HG02938 (cell line): ENCODE data around the gene PROX1.

Experiments
- ATAC-seq: cut with Tn5 transposase; IDR thresholded peaks from one replicate; pipeline ENCODE4 v1.9.1; 2021; ENCODE audit warnings: mild to moderate bottlenecking, moderate library complexity; ENCODE audit not compliant: unreplicated experiment

The PROX1 gene

GRCh38 chr1:213979751-213980586, 7.8 kb upstream of the PROX1 start:
- no peak for ATAC-seq

GRCh38 chr1:213980906-213981305, 6.9 kb upstream of the PROX1 start:
- no peak for ATAC-seq

- ATAC-seq, result no peak
Measured at GRCh38 chr1:213982289-213982671, 5.5 kb upstream of the PROX1 start.

GRCh38 chr1:213982672-213983492, 4.9 kb upstream of the PROX1 start:
- ATAC-seq, result no peak

- no peak for ATAC-seq
Measured at GRCh38 chr1:213983493-213984386, 4.0 kb upstream of the PROX1 start.

GRCh38 chr1:213984387-213985208, 3.2 kb upstream of the PROX1 start:
- ATAC-seq, result no peak

- no peak for ATAC-seq
Measured at GRCh38 chr1:213985209-213986019, 2.4 kb upstream of the PROX1 start.

- ATAC-seq, result no peak
Measured at GRCh38 chr1:213986020-213986924, 1.5 kb upstream of the PROX1 start.

- ATAC-seq, result no peak
Measured at GRCh38 chr1:213986925-213987250, 885 bp upstream of the PROX1 start.

GRCh38 chr1:213987422-213987926, 299 bp upstream of the PROX1 start:
- ATAC-seq, result peak; percentile 81

GRCh38 chr1:213988507-213989001, 781 bp downstream of the PROX1 start:
- ATAC-seq, result no peak

- no peak for ATAC-seq
Measured at GRCh38 chr1:213989002-213989855, 1.5 kb downstream of the PROX1 start.

- no peak for ATAC-seq
Measured at GRCh38 chr1:213993929-213994328, 6.2 kb downstream of the PROX1 start.

GRCh38 chr1:213994888-213995287, 7.1 kb downstream of the PROX1 start:
- ATAC-seq, result no peak

GRCh38 chr1:213995603-213996002, 7.8 kb downstream of the PROX1 start:
- ATAC-seq, result no peak

GRCh38 chr1:213996320-213997037, 8.7 kb downstream of the PROX1 start:
- no peak for ATAC-seq
